ENCODE data around the gene HSPBP1.
A peak's percentile ranks its signal among the peaks of the same experiment; 100 is the strongest.

The HSPBP1 gene

GRCh38 chr19:55213547-55213946, 66.4 kb downstream of the HSPBP1 start:
- H3K4me1 ChIP-seq (ENCODE audit: control insufficient read depth, insufficient read depth, low read length) = peaks cover 14% of the 10 kb centered on the region
- H3K9me3 ChIP-seq (ENCODE audit: control insufficient read depth, insufficient read depth, low read depth, low read length) = no peaks in the 10 kb centered on the region; the same call in 1 of the 2 replicates
- no peaks in the 10 kb centered on the region for H3K36me3 ChIP-seq (ENCODE audit: control insufficient read depth in 2 of 2, insufficient read depth in 1 of 2, low read length in 2 of 2)
- no peak overlapping the region for H3K27ac ChIP-seq (ENCODE audit: extremely low read depth, low read depth, low read length)
- TF ChIP-seq ZNF248 (tag by site-specific recombination; IDR thresholded peaks at IDR 0.05) (no peak), ATF2 (tag by site-specific recombination; IDR thresholded peaks at IDR 0.05; ENCODE audit: low read depth) (no peak), ZNF660 (tag by site-specific recombination; IDR thresholded peaks at IDR 0.05) (no peak), ZBTB26 (tag by site-specific recombination; optimal IDR thresholded peaks at IDR 0.05) (no peak), SP3 (tag by site-specific recombination; IDR thresholded peaks at IDR 0.05) (no peak), ZNF521 (tag by site-specific recombination; IDR thresholded peaks at IDR 0.05) (no peak), ZSCAN23 (tag by site-specific recombination; IDR thresholded peaks at IDR 0.05) (no peak), ZNF558 (tag by site-specific recombination; IDR thresholded peaks at IDR 0.05) (no peak), KLF17 (tag by site-specific recombination; IDR thresholded peaks at IDR 0.05) (no peak), ZNF639 (tag by site-specific recombination; IDR thresholded peaks at IDR 0.05) (no peak), ZNF223 (tag by site-specific recombination; IDR thresholded peaks at IDR 0.05) (no peak), EGR2 (tag by site-specific recombination; IDR thresholded peaks at IDR 0.05; ENCODE audit: low read depth) (no peak)
- ChIA-PET POLR2A (no interaction called here), CTCF (interaction anchor here (0.6 to 0.8 kb wide), 2 partner anchors 14 to 53 kb away, joined by 3 read pairs; no protein-coding TSS in a partner anchor)
- no peak overlapping the region for H3K4me3 ChIP-seq (ENCODE audit: low read depth, low read length)

GRCh38 chr19:55212447-55212846, 67.5 kb downstream of the HSPBP1 start:
- no peaks in the 10 kb centered on the region; the same call in 1 of the 2 replicates for H3K9me3 ChIP-seq (ENCODE audit: control insufficient read depth, insufficient read depth, low read depth, low read length)
- ChIA-PET POLR2A (no interaction called here), CTCF (interaction anchor here (0.7 kb wide), 1 partner anchor 45 kb away, joined by 3 read pairs; no protein-coding TSS in a partner anchor)
- TF ChIP-seq ZNF561 (tag by site-specific recombination; IDR thresholded peaks at IDR 0.05; ENCODE audit: borderline replicate concordance) (no peak), ZNF548 (tag by site-specific recombination; IDR thresholded peaks at IDR 0.05) (no peak), SETDB1 (IDR thresholded peaks at IDR 0.05; ENCODE audit: insufficient read length, low read length) (peak; percentile 80), ZNF132 (tag by site-specific recombination; IDR thresholded peaks at IDR 0.05; ENCODE audit: borderline replicate concordance) (no peak), ZNF777 (tag by site-specific recombination; IDR thresholded peaks at IDR 0.05; ENCODE audit: borderline replicate concordance) (no peak), ZNF549 (tag by site-specific recombination; IDR thresholded peaks at IDR 0.05) (no peak), ZNF830 (tag by site-specific recombination; IDR thresholded peaks at IDR 0.05; ENCODE audit: low read depth) (no peak), ZBTB17 (tag by site-specific recombination; IDR thresholded peaks at IDR 0.05) (no peak), ZNF518A (tag by site-specific recombination; conservative IDR thresholded peaks at IDR 0.05; ENCODE audit: low read depth) (no peak), ZNF155 (tag by site-specific recombination; IDR thresholded peaks at IDR 0.05) (no peak), ZNF692 (tag by site-specific recombination; IDR thresholded peaks at IDR 0.05) (no peak)

More at GRCh38 chr19:55212447-55212846, 67.5 kb downstream of the HSPBP1 start:
- Histone ChIP-seq H3K4me1 (ENCODE audit: control insufficient read depth, insufficient read depth, low read length) (peaks cover 13% of the 10 kb centered on the region), H3K36me3 (ENCODE audit: control insufficient read depth in 2 of 2, insufficient read depth in 1 of 2, low read length in 2 of 2) (no peaks in the 10 kb centered on the region), H3K27ac (ENCODE audit: extremely low read depth, low read depth, low read length) (no peak overlapping the region), H3K4me3 (ENCODE audit: low read depth, low read length) (no peak overlapping the region)

Measured in HEK293 (cell line).